ENCODE data around the gene SLC12A6.

The SLC12A6 gene

DNA sequence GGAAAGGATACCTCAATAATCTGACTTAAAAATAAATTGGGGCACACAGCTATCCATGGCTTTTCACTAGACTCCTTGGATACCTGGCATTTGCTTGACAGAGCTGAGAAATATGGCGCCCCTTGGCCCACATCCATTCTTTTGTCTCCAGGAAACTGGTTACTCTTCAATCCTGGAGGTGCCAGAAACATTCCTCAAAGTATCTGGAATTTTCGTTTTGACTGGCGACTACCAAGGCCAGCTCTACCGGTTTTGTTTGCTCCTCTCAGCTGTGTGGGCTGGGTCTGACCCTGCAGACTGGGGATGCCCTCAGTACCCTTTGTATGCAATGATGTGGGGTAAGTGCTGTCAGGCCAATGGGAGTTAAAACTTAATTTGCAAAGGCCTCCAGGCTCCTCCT lies 154.6 kb downstream of the SLC12A6 start:
- no peak for DNase-seq

Measured in NCI-H1092 treated with DMSO at 0.1 percent for 48 hours (cell line).